NCI-H187 treated with DMSO at 0.1 percent for 48 hours (cell line): ENCODE measurements around the gene TBC1D3B.
"Not testable (repeated sequence)": the region's sequence is repeated elsewhere in the genome, so short reads cannot be mapped to it uniquely, and the experiment has no call there.

Source experiments
- DNase-seq: peaks from one replicate; lab custom pipeline; 2025; lab: John Stamatoyannopoulos, UW

The TBC1D3B gene

DNA sequence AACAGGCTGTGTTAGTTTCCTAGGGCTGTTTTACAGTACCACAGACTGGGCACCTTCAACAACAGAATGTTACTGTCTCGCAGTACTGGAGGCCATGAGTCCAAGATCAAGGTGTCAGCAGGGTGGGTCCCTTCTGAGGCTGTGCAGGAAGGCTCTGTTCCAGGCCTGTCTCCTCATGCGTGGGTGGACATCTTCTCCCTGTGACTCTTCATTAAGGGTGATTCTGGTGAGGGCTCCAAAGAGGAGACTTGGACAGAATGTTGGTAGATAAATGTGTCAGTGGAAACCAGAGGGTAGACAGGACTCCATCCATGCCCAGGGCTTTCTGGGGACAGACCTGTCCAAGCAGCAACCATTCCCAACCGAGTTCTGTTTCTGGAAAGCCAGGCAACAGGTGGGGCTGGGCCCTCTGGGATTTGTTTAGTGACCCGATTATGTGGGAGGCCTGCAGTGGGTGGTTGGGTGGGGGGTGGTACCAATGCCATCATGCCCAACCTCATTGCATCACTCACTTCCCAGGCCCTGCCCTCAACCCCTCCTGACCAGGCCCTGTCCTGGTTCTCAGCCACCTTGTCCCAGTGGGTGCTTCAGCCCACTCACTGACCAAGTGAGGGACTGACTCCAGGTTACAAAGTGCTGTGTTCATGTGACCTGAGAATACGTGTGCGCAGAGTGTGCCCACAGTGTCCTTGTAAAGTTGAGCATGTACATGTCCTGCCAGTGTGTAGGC lies 5.2 kb upstream of the TBC1D3B start:
- not testable (repeated sequence) for DNase-seq

DNA sequence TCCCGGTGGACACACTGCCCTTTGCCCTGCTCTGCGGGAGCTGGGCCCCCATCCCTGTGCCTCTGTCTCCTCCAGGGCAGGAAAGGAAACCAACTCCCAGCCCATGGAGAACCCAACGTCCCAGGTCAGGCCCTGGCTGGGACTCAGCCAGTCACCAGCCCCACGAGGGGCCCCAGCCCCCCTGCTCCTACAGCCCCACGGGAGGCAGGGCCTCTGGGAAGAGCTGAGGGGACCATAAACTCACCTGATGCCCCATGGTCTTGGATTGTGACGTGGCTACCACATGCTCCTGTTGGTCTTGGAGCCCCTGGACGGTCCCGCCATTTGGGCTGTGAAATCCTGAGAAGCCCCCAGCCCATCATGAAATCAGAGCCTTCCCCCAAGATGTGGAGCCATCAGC lies 7.6 kb downstream of the TBC1D3B start:
- DNase-seq: not testable (repeated sequence)

DNA sequence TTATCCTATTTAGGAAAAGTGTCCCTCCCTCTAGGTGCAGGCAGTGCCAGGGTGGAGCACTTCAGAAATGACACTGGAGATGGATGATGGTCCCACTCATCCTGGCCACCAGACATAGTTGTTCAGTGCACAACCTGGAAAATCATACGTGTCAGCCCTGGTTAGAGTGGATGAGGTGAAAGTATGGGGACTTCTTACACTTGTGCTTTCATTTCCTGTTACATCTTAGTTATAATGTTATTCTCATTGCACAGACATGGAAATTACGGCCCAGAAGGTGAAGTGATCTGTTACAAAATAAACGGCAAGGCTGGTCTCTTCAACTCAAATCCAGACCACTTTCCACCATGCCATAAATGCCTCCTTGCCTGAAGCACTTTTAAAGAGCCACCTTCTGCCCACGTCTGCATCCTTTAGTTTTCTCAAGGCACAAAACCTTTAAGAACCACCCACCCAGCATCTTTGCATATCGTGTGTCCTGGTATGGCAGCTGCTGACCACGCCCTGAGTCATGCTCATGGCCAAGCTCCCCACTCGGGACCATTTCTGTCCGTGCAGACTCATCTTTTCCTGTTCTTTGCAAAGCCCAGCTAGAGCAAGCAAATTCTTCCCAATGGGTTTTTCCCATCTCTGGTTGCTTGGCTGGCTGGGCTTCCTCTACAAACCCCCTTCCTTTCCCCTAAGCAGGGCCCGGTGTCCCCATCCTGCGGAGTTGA lies 22.4 kb downstream of the TBC1D3B start:
- DNase-seq: no peak

DNA sequence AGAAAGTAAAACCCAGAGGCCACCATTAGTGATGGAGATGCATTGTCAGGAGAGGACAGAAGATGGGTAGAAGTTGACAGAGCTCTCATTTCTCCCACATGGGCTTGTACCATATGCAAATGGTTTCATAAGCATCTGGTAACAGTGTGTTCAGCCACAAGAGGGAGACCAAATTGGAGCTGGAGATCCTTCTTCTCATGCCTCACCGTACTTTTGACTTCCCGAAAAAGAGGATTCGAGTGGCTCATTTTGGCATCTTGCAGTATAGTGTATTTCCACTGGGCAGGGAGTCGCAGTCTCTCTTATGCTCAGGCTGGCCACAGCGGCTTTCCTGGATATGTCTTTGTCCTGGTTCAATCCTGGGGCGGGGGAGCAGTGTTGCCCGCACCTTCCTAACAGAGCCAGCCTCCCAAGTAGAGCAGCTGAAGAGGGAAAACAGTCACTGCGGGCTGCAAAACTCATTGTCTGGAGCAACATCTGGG lies 23.8 kb downstream of the TBC1D3B start:
- no peak for DNase-seq

DNA sequence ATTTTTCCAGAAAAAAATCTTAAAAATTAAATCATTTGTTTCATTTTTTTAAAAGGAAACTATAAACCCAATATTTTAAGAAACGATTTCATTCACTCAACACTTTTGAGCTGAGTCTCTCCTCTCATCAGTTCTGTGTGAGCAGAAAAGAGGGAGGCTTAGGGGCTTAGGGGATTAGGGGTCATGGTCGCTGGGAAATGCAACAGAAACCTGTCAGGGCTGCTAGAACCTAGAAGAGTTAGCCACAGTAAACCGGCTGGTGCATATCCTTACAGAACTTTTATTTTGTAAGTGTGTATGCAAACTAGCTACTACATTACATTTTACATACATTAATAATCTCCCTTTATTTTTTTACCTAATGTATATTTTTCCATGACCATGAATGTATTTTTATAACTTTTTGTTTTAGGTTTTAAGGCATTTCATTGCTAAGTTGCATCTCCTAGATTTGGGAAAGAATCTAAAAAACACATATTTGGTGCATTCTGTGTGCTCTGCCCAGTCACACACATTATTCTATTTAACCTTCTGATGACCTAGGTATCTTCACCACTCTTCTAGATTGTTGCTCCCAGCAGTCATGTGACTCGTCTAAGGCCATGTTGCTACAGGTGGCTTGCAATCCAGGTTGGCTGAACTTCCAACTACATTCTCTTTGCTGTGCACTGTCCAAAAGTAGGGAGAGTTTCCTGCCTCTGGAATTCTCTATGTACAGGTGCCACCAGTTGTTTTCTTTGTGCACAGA lies 24.4 kb downstream of the TBC1D3B start:
- DNase-seq: no peak

DNA sequence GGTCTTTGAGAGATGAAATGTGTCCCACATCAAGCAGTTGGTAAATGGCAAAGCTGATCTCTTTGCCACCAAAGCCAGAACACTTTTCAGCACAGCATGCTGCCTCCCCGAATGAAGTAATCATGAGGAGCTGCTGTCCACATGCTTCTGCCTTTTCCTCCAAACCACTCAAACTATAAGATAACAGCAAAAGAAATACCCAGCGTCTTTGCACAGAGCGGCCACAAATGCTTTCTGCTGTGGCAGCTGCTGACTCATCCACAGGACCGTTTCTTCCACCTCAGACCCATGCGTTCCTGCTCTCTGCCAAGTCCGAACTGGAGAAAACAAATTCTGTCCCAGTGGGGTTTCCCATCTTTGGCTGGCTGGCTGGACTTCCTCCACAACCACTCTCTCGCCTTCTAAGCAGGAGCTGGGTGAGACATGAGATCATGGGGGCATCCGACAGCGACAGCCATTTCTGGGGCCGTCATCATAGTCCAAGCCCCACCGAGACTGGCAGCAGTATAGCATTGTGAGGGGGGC lies 27.1 kb downstream of the TBC1D3B start:
- no peak for DNase-seq

DNA sequence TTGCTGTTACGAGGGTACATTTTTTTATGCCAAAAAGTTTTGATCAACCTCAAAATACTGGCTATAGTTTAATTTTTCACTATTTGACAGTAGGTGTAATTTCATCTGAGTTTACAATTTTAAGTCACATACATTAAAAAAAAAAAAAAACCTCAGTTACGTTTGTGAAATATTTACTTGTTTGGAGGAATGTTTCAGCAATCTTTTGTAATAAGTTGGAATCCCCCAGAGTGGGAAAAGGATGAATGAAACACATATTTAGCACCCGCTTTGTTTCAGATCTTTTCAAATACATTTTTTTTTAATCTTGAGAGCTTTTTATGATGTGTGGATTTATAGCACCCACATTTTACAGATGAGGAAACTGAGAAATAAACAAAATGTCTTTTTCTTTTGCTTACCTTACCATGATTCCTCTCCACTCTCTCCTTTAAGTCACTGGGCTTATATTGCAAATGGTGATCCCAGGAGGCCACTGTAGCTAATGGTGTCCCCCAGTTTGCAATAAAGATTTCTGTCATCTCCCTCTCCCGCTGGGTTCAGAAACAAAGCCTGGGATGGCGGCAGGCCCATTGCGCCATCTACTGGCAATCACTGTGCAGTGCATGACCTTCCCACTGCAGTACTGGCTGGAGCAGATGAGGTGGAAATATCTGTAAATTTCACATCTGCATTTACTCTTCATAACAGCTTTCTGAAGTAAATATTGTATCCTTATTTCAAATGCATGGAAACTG lies 27.7 kb downstream of the TBC1D3B start:
- DNase-seq: no peak

DNA sequence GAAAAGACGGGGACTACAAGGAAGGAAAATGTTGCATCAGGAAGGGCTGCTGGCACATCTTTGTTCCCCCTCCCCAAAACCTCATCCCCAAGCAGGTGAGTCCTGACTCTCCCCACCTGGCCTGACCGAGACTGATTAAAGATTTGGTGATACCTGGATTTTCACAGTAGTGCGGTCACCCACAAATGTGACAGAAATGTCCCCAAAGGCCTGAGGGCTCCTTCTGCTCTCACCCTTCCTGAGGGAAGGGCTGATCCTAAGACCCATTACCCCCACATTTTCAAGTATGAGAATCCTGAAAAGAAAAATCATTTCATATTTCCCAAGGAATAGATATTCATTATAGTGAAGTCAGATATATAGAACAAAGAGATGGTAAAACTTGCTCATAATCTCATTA lies 28.8 kb downstream of the TBC1D3B start:
- no peak for DNase-seq

DNA sequence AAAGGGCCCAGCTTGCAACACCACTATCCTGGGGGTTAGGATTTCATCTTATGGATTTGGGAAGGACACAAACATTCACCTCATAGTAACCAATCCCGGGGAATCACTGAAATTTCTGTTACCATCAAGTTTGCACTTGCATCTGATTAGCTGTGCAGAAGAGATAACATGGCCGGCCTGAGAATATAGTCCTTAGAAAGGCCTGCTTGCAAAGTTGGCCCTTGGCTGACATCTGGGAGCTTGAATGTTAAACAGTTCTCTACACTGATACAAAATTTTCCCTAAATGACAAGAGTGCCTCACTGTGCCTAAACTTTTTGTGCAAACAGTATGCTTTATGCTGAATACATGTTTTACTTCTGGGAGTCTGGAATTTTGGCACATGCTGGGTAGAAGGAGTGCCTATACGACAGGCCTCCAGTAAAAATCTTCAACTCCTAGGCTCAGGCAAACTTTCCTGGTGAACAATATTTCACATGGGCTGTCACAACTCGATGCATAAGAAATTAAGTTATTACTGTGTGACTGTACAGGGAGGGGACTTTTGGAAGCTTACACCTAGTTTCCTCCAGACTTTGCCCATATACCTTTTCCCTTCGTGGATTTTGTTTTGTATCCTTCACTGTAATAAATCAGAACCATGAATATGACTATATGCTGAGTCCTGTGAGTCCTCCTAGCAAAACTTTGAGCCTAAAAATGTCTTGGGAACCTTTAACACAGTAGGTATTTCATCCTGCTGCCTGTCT lies 31.3 kb downstream of the TBC1D3B start:
- DNase-seq: no peak

DNA sequence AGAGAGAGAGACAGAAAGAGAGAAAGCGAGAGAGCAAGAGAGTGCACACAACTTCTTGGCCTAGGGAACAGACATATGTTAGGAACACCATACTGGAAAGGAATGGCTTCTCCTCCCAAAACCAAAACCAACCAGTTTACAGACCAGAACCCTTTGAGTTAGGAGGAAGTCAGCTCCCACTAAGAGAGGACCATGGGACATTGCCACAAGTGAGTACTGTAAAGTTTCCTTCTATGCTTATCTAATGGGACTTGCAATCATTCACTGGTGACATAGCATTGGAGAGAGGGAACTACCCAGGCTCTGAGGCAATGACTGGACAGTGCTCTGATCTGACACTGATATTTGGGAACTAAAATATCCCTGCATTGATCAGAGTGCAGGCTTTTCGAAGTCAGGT lies 32.4 kb downstream of the TBC1D3B start:
- no peak for DNase-seq

DNA sequence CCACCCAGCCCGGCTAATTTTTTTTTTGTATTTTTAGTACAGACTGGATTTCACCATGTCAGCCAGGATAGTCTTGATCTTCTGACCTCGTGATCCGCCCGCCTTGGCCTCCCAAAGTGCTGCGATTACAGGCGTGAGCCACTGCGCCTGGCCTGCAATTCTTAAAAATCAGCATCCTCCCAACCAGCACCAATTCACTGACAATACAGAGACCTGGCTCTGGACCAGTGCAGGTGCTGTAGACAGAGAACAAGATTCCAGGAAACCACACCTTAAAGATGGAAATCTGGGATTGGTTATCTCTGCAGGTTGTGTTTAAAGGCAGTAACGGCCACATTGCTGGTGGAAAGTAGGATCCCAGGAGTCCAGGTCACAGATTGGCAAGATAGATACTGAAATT lies 33.6 kb downstream of the TBC1D3B start:
- no peak for DNase-seq

DNA sequence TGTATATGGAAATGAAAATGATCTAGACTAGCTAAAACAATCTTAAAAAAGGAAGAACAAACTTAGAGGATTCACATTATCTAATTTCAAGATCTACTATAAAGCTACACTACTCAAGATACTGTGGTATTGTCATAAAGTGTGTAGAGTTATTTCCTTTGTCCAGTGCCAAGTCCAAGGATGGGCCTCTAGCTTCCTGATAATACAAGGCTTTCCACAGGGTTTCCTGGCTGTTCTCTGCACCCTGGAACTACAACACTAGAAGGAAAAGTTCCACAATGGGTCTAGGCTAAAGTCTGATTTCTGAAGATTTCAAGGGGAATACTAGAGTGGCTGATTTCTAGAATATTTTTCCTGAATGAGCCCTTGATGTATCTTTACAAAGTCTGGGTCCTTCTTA lies 34.2 kb downstream of the TBC1D3B start:
- no peak for DNase-seq

DNA sequence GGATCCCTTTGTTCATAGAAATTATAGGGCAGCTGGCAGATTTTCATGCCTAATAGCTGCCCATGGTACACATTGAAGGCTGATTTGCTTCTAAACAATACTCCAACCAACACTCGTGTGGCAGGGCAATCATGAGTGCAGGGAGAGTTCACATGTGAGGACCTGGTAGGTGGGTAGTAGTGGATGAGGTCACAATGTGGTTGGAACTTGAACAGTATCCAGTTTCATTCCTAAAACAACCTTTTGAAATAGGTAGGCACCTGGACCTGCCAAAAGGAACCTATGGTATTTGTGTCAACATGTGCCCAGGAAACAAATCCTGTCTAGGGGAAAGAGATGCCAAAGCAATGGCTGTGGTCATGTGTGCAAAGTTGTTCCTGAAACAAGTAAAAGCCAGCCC lies 40.0 kb downstream of the TBC1D3B start:
- no peak for DNase-seq

DNA sequence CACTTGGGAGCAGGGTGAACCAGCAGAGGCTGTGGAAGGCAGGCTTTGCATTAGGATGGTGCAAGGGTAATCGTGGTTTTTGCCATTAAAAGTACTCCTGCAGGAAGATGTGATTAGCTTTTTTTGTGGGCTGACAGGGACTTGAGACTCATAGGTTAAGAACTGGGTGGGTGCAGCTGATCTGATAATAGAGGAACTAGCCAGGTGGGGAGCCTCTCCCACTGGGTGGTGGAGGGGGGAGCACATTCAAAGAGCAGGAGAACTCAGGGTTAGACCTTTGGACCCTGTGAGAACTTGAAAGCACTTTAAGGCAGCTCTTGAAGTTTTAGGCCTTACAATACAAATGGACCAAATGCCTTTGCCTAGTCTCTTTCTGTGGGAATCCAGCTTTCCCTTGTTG lies 40.4 kb downstream of the TBC1D3B start:
- no peak for DNase-seq

DNA sequence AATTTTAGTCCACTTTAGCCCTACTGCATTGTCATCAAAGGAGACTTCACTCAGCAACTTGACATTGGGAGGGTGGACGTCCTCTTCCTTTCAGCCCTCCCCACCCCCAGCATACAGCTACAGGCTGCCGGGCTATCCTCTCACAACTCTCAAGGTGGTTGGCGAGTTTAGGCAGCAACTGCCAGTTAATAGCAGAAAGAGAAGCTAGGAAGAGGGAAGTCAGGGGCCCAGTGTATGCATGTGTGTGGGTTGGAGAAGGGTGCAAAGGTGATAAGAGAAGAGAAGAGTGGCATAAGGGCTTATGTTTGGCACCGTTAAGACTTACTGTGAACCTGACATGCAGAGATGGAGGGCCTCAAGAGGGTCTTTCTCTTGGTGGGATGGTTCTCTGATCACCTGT lies 41.0 kb downstream of the TBC1D3B start:
- no peak for DNase-seq

DNA sequence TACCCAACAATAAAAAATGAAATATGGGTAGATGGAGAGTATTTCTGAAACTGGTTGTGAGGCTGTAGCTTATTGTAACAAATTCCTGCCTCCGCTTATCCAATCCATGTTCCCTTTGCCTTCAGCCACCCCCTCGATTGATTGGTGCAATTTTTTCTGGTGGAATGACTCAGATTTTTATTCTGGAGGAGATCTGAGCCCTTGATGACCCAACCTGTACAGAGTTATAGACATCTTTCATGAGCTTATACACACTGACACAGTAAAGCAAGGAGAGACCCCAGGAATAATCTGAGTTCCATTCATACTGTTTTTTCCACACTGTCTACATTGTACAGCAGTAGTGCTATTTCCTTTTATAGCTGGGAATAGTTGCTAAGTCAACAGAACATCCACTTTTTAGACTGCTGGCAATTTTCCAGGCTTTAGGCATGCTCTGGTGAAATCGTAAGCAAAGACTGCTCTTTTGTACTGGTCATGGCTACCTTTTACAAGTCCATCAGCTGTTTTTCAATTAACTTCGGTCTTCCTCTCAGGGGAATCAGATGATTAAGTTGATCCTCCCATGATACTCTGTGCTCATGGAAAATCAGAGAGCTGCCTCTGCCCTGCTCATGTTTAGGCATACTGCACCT lies 42.7 kb downstream of the TBC1D3B start:
- DNase-seq: peak; percentile 12

DNA sequence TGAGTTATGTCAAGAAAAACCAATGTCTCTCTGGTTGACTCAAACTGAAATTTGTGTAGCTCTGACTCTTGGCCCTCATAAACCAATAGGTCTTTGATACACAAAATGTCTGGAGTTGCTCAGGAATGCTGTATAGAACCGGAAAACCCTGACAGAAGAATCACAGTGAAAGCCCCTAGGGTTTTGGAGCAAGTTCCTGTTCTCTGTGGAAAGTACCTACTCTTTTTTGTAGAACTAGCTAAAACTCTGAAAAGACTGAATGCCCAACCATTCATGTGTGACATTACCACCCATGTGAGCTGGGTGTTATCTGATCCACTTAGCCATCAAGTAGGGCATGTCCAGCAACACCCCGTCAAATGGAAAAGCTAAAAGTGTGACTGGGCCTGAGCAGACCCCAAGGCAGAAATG lies 44.0 kb downstream of the TBC1D3B start:
- DNase-seq: no peak

DNA sequence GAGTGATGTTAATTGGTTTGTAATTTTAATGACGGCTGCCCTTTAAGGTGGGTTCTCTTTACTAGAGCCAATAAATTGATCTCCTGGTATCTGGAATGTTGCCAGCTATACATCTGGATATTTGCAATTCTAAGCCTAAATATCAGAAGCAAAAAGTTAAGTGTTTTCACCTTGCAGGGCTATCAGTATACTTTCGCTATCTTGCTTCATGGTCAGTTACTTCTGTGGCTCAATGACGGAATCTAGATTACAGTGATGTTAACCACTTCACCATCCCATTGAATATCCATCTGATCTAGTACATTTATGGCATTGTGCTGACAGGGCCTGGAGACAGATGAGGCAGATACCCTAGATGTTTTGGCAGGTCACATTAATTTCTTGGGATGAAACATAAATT lies 44.5 kb downstream of the TBC1D3B start:
- no peak for DNase-seq

DNA sequence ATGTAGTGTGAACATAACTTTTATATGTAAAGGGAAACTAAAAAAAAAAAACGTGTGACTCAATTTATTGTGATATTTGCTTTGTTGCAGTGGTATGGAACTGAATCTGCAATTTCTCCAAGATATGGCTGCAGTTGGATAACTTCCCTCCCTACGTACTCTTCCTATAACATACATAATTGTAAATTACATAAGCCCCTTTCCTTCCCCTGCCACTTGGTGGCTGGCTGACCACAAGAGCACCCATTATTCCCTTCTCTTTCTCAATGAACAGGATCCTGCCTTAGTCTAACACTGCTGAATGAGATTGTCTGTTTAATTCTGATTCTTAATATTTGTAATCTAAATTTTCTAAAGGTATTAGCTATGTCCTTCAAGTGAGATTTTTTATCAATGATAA lies 45.0 kb downstream of the TBC1D3B start:
- DNase-seq: no peak

DNA sequence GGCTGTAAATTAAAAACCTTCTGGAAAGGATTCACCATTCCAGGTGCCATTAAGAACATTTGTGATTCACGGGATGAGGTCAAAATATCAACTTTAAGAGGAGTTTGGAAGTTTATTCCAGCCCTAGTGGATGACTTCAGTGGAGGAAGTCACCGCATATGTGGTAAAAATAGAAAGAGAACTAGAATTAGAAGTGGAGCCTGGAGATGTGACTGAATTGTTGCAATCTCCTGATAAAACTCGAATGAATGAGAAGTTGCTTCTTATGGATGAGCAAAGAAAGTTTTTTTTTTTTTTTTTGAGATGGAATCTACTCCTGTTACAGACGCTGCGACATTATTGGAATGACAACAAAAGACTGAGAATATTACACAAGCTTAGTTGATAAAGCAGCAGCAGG lies 46.1 kb downstream of the TBC1D3B start:
- DNase-seq: no peak

DNA sequence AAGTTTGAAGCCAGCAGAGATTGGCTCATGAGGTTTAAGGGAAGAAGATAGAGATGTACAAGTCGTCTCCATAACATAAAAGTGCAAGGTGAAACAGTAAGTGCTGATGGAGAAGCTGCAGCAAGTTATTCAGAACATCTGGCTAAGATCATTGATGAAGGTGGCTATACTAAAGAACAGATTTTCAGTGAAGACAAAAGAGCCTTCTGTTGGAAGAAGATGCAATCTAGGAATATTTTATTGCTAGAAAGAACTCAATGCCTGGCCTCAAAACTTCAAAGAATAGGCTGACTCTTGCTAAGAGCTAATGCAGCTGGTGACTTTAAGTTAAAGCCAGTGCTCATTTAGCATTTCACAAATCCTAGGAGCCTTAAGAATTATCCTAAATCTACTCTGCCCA lies 46.8 kb downstream of the TBC1D3B start:
- DNase-seq: no peak
